ENCODE data around the gene ST6GALNAC2.
A peak's percentile ranks its signal among the peaks of the same experiment; 100 is the strongest.
"Not testable (repeated sequence)": the region's sequence is repeated elsewhere in the genome, so short reads cannot be mapped to it uniquely, and the experiment has no call there.

ST6GALNAC2 gene

GRCh38 chr17:76525513-76525833, 60.2 kb downstream of the ST6GALNAC2 start:
- DNase-seq: not testable (repeated sequence)

GRCh38 chr17:76524598-76525512, 60.8 kb downstream of the ST6GALNAC2 start:
- DNase-seq: no peak

DNA sequence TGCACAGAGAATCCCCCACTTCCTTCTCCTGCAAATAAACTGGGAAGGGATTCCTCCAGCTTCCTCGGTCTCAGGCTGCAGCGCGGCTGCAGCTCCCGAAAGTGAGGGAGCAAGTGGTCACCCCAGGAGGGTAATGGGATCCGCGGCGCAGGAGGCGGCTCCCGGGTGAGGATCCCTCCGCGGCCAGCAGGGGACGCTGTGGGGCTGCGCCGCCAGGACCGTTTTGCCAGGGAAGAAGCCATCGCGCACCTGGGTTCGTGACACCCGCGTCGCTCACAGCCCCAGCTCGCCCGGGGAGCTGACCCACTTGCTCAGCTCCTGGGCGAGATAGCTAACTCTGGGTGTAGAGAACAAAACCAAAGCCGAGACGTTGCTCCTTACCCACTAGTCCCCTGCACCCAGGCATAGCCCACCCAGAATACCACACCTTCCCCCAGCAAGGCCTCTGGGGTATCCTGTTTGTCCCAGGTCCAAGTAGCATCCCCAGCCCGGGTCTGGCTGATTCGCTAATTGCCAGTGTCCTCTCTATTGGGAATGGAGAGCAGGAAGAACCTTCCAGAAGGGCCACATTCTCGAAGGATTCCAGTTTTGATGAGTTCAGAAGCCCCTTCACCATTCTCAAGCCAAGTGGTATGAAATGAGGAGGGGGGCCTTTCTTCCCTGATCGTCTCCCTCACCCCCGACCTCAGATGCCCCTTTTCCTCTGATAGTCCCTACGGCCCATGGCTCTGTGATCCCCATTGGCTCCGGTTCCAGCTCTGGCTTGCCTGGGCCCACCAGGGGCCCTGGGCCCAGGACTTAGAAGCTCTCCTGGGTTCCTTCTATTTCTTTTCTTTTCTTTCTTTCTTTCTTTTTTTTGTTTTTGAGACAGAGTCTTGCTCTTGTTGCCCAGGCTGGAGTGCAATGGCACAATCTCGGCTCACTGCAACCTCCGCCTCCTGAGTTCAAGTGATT, 62.3 kb downstream of the ST6GALNAC2 start:
- DNase-seq: peak; percentile 54

- DNase-seq: not testable (repeated sequence)
Observed at GRCh38 chr17:76521683-76522082, 64.0 kb downstream of the ST6GALNAC2 start.

DNA sequence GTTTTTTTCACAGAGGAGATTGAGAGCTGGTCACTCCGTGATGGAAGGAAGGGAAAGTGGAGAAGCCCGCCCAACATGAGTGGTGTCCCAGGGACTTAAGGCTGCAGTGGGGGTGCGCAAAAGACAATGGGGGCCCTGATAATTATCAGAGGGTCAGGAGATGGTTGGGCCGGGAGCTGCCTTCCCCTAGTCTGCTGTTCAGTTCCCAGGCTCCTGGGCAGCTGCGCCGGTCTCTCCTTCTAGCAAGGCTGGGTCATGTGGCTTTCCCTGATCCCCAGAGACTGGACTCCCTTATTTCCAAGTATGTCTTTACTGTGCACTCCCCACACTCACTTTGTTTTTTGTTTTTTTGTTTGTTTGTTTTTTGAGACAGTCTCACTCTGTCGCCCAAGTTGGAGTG, 64.4 kb downstream of the ST6GALNAC2 start:
- no peak for DNase-seq

DNA sequence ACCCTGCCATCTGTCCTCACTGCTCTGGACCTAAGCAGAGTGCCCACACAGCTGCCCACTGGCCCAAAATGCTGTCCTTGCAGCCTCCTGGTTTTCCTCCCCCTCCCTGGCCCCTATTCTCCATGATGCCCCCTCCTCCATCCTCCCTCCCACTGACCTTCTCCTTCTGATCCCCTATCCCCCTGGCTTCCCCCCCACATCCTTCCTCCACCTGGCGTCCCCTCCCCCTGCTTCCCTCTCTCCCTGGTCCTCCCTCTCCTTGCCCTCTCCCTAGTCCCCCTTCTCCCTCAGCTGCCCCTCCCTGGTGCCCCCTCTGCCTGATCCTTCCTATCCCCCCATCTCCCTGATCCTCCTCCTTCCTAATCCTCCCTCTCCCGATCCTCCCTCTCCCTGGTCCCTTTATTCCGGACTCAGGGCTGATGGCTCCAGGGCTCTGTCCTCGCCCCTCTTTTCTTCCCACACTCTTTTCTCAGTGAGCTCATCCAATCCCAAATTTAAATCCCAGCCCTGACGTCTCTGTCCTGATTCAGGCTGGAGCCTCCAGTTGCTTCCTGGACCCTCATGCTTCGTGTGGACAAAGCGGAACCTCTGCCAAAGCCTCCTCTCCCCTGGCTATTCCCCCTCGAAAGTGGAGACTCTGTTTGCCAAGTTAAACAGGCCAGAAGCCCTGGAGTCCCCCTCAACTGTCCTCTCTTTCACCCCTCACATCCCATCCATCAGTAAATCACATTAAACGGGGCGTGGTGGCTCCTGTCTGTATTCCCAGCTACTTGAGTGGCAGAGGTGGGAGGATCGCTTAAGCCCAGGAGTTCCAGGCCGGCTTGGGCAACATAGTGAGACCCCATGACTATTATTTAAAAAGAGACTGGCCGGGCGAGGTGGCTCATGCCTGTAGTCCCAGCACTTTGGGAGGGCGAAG, 66.4 kb downstream of the ST6GALNAC2 start:
- DNase-seq: no peak

GRCh38 chr17:76517638-76518038, 68.0 kb downstream of the ST6GALNAC2 start:
- DNase-seq: no peak
